Measurements from ENCODE around the gene CCDC192.

The CCDC192 gene

DNA sequence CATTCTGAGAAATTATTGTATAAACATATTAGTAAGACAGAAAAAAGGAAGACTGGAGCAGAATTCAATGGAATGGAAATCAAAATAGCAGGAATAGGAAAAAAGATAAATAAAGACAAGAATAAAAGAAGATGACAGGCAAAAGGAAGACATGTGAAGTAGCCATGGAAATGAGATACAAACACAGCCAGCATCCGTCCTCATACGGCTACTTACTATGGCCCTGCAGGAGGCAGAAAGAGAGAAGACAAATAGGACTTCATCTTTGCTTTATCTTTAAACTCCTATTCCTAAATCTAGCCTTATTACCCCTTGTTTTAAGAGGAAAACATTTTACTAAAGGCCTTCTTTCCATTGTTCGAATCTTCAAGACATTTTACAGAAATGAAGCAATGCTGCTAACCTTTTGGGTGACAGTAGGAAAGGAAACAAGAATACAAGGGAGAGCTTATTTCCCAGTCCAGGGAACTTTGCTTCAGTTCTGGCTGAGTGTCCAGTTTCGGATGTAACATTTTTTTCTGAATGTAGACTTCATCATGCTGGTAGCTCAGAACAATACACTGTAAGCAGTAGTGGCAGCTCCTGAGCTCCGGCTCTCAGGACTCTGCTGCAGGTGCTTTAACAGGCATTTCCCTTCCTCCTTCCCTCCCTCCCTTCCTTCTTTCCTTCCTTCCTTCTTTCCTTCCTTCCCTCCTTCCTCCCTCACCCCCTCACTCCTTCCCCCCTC lies 274.0 kb downstream of the CCDC192 start:
- ATAC-seq: no peak
- no peak for TF ChIP-seq TCF4 (CRISPR knock-in tag; IDR thresholded peaks at IDR 0.05; ENCODE audit: borderline replicate concordance)
- TF ChIP-seq, protein P1, sequence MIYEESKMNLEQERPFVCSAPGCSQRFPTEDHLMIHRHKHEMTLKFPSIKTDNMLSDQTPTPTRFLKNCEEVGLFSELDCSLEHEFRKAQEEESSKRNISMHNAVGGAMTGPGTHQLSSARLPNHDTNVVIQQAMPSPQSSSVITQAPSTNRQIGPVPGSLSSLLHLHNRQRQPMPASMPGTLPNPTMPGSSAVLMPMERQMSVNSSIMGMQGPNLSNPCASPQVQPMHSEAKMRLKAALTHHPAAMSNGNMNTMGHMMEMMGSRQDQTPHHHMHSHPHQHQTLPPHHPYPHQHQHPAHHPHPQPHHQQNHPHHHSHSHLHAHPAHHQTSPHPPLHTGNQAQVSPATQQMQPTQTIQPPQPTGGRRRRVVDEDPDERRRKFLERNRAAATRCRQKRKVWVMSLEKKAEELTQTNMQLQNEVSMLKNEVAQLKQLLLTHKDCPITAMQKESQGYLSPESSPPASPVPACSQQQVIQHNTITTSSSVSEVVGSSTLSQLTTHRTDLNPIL (CRISPR knock-in tag; IDR thresholded peaks at IDR 0.05; ENCODE audit: low read depth): no peak
- TF ChIP-seq, protein P2, sequence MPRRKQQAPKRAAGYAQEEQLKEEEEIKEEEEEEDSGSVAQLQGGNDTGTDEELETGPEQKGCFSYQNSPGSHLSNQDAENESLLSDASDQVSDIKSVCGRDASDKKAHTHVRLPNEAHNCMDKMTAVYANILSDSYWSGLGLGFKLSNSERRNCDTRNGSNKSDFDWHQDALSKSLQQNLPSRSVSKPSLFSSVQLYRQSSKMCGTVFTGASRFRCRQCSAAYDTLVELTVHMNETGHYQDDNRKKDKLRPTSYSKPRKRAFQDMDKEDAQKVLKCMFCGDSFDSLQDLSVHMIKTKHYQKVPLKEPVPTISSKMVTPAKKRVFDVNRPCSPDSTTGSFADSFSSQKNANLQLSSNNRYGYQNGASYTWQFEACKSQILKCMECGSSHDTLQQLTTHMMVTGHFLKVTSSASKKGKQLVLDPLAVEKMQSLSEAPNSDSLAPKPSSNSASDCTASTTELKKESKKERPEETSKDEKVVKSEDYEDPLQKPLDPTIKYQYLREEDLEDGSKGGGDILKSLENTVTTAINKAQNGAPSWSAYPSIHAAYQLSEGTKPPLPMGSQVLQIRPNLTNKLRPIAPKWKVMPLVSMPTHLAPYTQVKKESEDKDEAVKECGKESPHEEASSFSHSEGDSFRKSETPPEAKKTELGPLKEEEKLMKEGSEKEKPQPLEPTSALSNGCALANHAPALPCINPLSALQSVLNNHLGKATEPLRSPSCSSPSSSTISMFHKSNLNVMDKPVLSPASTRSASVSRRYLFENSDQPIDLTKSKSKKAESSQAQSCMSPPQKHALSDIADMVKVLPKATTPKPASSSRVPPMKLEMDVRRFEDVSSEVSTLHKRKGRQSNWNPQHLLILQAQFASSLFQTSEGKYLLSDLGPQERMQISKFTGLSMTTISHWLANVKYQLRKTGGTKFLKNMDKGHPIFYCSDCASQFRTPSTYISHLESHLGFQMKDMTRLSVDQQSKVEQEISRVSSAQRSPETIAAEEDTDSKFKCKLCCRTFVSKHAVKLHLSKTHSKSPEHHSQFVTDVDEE (CRISPR knock-in tag; IDR thresholded peaks at IDR 0.05): no peak
- TF ChIP-seq BACH2 (CRISPR knock-in tag; IDR thresholded peaks at IDR 0.05; ENCODE audit: borderline replicate concordance): no peak
- no peak for TF ChIP-seq ZNF565 (CRISPR knock-in tag; conservative IDR thresholded peaks at IDR 0.05; ENCODE audit: low read depth)
- TF ChIP-seq, protein P3, sequence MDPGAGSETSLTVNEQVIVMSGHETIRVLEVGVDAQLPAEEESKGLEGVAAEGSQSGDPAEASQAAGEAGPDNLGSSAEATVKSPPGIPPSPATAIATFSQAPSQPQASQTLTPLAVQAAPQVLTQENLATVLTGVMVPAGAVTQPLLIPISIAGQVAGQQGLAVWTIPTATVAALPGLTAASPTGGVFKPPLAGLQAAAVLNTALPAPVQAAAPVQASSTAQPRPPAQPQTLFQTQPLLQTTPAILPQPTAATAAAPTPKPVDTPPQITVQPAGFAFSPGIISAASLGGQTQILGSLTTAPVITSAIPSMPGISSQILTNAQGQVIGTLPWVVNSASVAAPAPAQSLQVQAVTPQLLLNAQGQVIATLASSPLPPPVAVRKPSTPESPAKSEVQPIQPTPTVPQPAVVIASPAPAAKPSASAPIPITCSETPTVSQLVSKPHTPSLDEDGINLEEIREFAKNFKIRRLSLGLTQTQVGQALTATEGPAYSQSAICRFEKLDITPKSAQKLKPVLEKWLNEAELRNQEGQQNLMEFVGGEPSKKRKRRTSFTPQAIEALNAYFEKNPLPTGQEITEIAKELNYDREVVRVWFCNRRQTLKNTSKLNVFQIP (CRISPR knock-in tag; IDR thresholded peaks at IDR 0.05; ENCODE audit: borderline replicate concordance, low read depth): no peak
- TF ChIP-seq GLIS3 (CRISPR knock-in tag; IDR thresholded peaks at IDR 0.05): no peak
- TF ChIP-seq ZFP3 (CRISPR knock-in tag; IDR thresholded peaks at IDR 0.05): no peak
- TF ChIP-seq ISL1 (CRISPR knock-in tag; IDR thresholded peaks at IDR 0.05): no peak
- TF ChIP-seq ZNF70 (CRISPR knock-in tag; IDR thresholded peaks at IDR 0.05): no peak
- no peak for TF ChIP-seq SNAI2 (CRISPR knock-in tag; IDR thresholded peaks at IDR 0.05)
- no peak for TF ChIP-seq TOX (CRISPR knock-in tag; IDR thresholded peaks at IDR 0.05; ENCODE audit: borderline replicate concordance)
- no peak for TF ChIP-seq RARB (CRISPR knock-in tag; IDR thresholded peaks at IDR 0.05)
- no peak for TF ChIP-seq ZFP30 (CRISPR knock-in tag; IDR thresholded peaks at IDR 0.05)
- TF ChIP-seq PPARA (CRISPR knock-in tag; IDR thresholded peaks at IDR 0.05; ENCODE audit: borderline replicate concordance): no peak
- TF ChIP-seq, protein P4, sequence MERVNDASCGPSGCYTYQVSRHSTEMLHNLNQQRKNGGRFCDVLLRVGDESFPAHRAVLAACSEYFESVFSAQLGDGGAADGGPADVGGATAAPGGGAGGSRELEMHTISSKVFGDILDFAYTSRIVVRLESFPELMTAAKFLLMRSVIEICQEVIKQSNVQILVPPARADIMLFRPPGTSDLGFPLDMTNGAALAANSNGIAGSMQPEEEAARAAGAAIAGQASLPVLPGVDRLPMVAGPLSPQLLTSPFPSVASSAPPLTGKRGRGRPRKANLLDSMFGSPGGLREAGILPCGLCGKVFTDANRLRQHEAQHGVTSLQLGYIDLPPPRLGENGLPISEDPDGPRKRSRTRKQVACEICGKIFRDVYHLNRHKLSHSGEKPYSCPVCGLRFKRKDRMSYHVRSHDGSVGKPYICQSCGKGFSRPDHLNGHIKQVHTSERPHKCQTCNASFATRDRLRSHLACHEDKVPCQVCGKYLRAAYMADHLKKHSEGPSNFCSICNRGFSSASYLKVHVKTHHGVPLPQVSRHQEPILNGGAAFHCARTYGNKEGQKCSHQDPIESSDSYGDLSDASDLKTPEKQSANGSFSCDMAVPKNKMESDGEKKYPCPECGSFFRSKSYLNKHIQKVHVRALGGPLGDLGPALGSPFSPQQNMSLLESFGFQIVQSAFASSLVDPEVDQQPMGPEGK (CRISPR knock-in tag; IDR thresholded peaks at IDR 0.05; ENCODE audit: borderline replicate concordance): no peak

DNA sequence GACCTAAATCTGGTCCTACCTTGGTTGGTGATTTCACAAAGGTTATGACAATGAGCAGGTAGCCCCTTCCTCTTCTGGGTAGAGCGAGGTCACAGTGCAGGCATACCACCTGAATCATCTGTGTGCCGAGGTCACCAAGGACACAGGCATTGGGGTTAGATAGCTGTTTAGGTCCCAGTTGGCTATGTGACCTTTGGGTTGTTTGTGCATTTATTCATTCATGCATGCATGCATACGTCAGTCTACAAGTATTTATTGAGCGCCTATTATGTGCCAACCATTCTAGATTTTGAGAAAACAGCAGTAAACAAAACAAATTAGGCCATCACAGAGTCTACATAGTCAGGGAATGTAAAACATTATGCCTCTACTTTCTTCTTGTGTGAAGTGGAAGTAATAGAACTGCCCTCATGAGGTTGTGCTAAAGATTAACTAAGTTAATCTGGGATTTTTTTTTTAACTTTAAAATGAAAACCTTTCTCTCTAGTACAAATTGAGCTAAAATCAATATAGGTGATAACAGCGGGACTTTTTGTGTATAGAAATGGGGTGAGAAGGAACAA lies 275.6 kb downstream of the CCDC192 start:
- TF ChIP-seq OSR1 (CRISPR knock-in tag; IDR thresholded peaks at IDR 0.05) (no peak), ARNTL (CRISPR knock-in tag; IDR thresholded peaks at IDR 0.05; ENCODE audit: borderline replicate concordance, low read depth) (no peak), ZNF70 (CRISPR knock-in tag; IDR thresholded peaks at IDR 0.05) (no peak), RARB (CRISPR knock-in tag; IDR thresholded peaks at IDR 0.05) (no peak), SNAI2 (CRISPR knock-in tag; IDR thresholded peaks at IDR 0.05) (no peak), ZC3H10 (CRISPR knock-in tag; IDR thresholded peaks at IDR 0.05) (no peak), BACH2 (CRISPR knock-in tag; IDR thresholded peaks at IDR 0.05; ENCODE audit: borderline replicate concordance) (no peak), ZNF565 (CRISPR knock-in tag; conservative IDR thresholded peaks at IDR 0.05; ENCODE audit: low read depth) (no peak), ZFP30 (CRISPR knock-in tag; IDR thresholded peaks at IDR 0.05) (no peak), TOX (CRISPR knock-in tag; IDR thresholded peaks at IDR 0.05; ENCODE audit: borderline replicate concordance) (no peak), ISL1 (CRISPR knock-in tag; IDR thresholded peaks at IDR 0.05) (no peak)
- TF ChIP-seq, protein P4 (CRISPR knock-in tag; IDR thresholded peaks at IDR 0.05; ENCODE audit: borderline replicate concordance): no peak
- ATAC-seq: no peak

Measured in SK-N-SH treated with all-trans-retinoic acid at 6 μM for 48 hours (cell line).